HCT116 (cell line): ENCODE results near the gene R3HCC1L. TPM values are rescaled to one million over a fixed set of nuclear protein-coding genes. Genes with fewer than 3 reads are reported as not detected.

Source experiments
- ATAC-seq: fragments of 200-7000 bp; cut with Tn5 transposase; 2 replicates; pipeline ENCODE4 v1.9.1; 2020; ENCODE audit warnings: mild to moderate bottlenecking, moderate library complexity
- BruUV-seq: library from RNA; stranded (reverse); fragments of 400-500 nt; replicated peaks from 2 replicates; lab custom pipeline; 2021; lab: Mats Ljungman, UMichigan
- CTCF ChIA-PET: fragments of 300-600 bp; sonication (Branson Sonifier 250); formaldehyde crosslinking; loops from one replicate; lab custom pipeline; 2021; ENCODE audit warnings: antibody characterized with exemption; lab: Charles Lee
- POLR2A ChIA-PET: fragments of 300-600, 350-600 bp; sonication (Branson Sonifier 250); formaldehyde crosslinking; loops from one replicate; lab custom pipeline; 2021; ENCODE audit warnings: antibody characterized with exemption; lab: Charles Lee
- RAD21 ChIA-PET, 2 experiments: fragments of 300-600 bp; sonication (Branson Sonifier 250); formaldehyde crosslinking; loops; one replicate each; lab custom pipeline; 2023; ENCODE audit warnings: low total read pairs in 2 of 2; ENCODE audit not compliant: uncharacterized antibody in 2 of 2, unreplicated experiment in 2 of 2, low non-redundant PET in 1 of 2; lab: Charles Lee
- DNase-seq: peaks from one replicate; pipeline ENCODE4 v3.0.0-alpha.2; 2010; ENCODE audit warnings: low read depth, low spot score
- H2AFZ ChIP-seq: fragments of 200-600 bp; shearing (Covaris generic), sonication (generic); 2 replicates; pipeline ENCODE4 v1.6.1; 2017; ENCODE audit warnings: low read depth, mixed run types, mixed read lengths, antibody characterized with exemption, low read length; ENCODE audit not compliant: poor library complexity, severe bottlenecking
- H3K27ac ChIP-seq: 2 replicates; pipeline ENCODE4 v1.5.1; 2012; ENCODE audit warnings: low read depth, low read length
- H3K27me3 ChIP-seq: fragments of 200-600 bp; sonication (generic); 2 replicates; pipeline ENCODE4 v1.6.1; 2016; ENCODE audit warnings: mixed run types, low read length, mixed read lengths; ENCODE audit not compliant: insufficient read depth
- H3K36me3 ChIP-seq, 2 experiments: fragments of 200-500 bp in 1 of 2; fragments of 200-600 bp in 1 of 2; sonication (Bioruptor generic) in 1 of 2; sonication (generic) in 1 of 2; 2 replicates each; pipeline versions ENCODE4 v1.5.1 to v1.6.1; 2014 to 2016; ENCODE audit warnings: low read length in 2 of 2, inconsistent platforms in 1 of 2, mixed read lengths in 1 of 2, mixed run types in 1 of 2; ENCODE audit not compliant: insufficient read depth in 2 of 2, control insufficient read depth in 1 of 2
- H3K4me1 ChIP-seq, 2 experiments: fragments of 200-600 bp in 1 of 2; sonication (generic) in 1 of 2; 2 replicates each; pipeline versions ENCODE4 v1.5.1 to v1.6.1; 2012 to 2017; ENCODE audit warnings: low read length in 2 of 2, inconsistent platforms in 1 of 2, mild to moderate bottlenecking in 1 of 2, mixed read lengths in 1 of 2, mixed run types in 1 of 2, moderate library complexity in 1 of 2; ENCODE audit not compliant: insufficient read depth in 2 of 2, control insufficient read depth in 1 of 2
- H3K4me2 ChIP-seq: fragments of 200-600 bp; sonication (generic); 2 replicates; pipeline ENCODE4 v1.6.1; 2017; ENCODE audit warnings: mixed run types, low read length, mixed read lengths
- H3K4me3 ChIP-seq, 2 experiments: fragments of 200-600 bp in 1 of 2; sonication (generic) in 1 of 2; replicated peaks in 1 of 2; 2 replicates each; pipeline ENCODE4 v1.5.1; 2011 to 2016; ENCODE audit warnings: low read length in 2 of 2, control low read depth in 1 of 2, low read depth in 1 of 2, mild to moderate bottlenecking in 1 of 2, mixed read lengths in 1 of 2, mixed run types in 1 of 2
- H3K79me2 ChIP-seq: fragments of 200-600 bp; sonication (generic); 2 replicates; pipeline ENCODE4 v1.6.1; 2017; ENCODE audit warnings: mild to moderate bottlenecking, mixed run types, low read length, moderate library complexity, mixed read lengths; ENCODE audit not compliant: insufficient read depth
- H3K9ac ChIP-seq: fragments of 200-600 bp; sonication (generic); 2 replicates; pipeline ENCODE4 v1.6.1; 2016; ENCODE audit warnings: low read length, mixed read lengths
- H3K9me2 ChIP-seq: fragments of 200-600 bp; sonication (generic), shearing (Covaris generic); 2 replicates; pipeline ENCODE4 v1.6.1; 2017; ENCODE audit warnings: mixed run types, mild to moderate bottlenecking, moderate library complexity; ENCODE audit not compliant: insufficient read depth
- H3K9me3 ChIP-seq, 2 experiments: fragments of 200-500 bp in 1 of 2; fragments of 200-600 bp in 1 of 2; sonication (Bioruptor generic) in 1 of 2; sonication (generic) in 1 of 2; 2 replicates each; pipeline ENCODE4 v1.6.1; 2014 to 2017; ENCODE audit warnings: low read length in 2 of 2, mixed read lengths in 2 of 2, inconsistent platforms in 1 of 2, low read depth in 1 of 2, mild to moderate bottlenecking in 1 of 2, mixed run types in 1 of 2, moderate library complexity in 1 of 2; ENCODE audit not compliant: control insufficient read depth in 1 of 2, insufficient read depth in 1 of 2
- H4K20me1 ChIP-seq: fragments of 200-600 bp; sonication (generic), shearing (Covaris generic); 2 replicates; pipeline ENCODE4 v1.6.1; 2017; ENCODE audit warnings: mixed run types, mild to moderate bottlenecking, moderate library complexity; ENCODE audit not compliant: insufficient read depth
- ATF3 ChIP-seq: IDR thresholded peaks from 2 replicates; pipeline ENCODE4 v1.6.1; 2012
- CEBPB ChIP-seq: IDR thresholded peaks from 2 replicates; pipeline ENCODE4 v1.6.1; 2012; ENCODE audit warnings: low read depth
- EGR1 ChIP-seq: IDR thresholded peaks from 2 replicates; pipeline ENCODE4 v1.6.1; 2012; ENCODE audit warnings: low read depth
- EZH2 ChIP-seq: fragments of 200-600 bp; sonication (generic); IDR thresholded peaks from 2 replicates; pipeline ENCODE4 v1.6.1; 2017; ENCODE audit warnings: antibody characterized with exemption, mixed run types
- EZH2phosphoT487 ChIP-seq: fragments of 200-600 bp; IDR thresholded peaks from 2 replicates; pipeline ENCODE4 v1.6.1; 2018; ENCODE audit warnings: antibody characterized with exemption, borderline replicate concordance
- POLR2A ChIP-seq: IDR thresholded peaks from 2 replicates; pipeline ENCODE4 v1.7.0; 2011; ENCODE audit warnings: borderline replicate concordance; ENCODE audit not compliant: insufficient read depth, insufficient read length; ENCODE audit errors: extremely low read depth
- REST ChIP-seq: IDR thresholded peaks from 2 replicates; pipeline ENCODE4 v1.6.1; 2012; ENCODE audit warnings: low read depth
- SIN3A ChIP-seq: IDR thresholded peaks from 2 replicates; pipeline ENCODE4 v1.6.1; 2012; ENCODE audit warnings: low read depth
- SP1 ChIP-seq: IDR thresholded peaks from 2 replicates; pipeline ENCODE4 v1.6.1; 2012; ENCODE audit warnings: low read depth
- TCF7L2 ChIP-seq: IDR thresholded peaks from 2 replicates; pipeline ENCODE4 v1.7.0; 2011; ENCODE audit warnings: borderline replicate concordance, inconsistent platforms; ENCODE audit not compliant: insufficient read depth, insufficient read length; ENCODE audit errors: extremely low read depth
- YY1 ChIP-seq: IDR thresholded peaks from 2 replicates; pipeline ENCODE4 v1.6.1; 2011; ENCODE audit warnings: low read length, low read depth, moderate library complexity, mild to moderate bottlenecking; ENCODE audit not compliant: insufficient replicate concordance; ENCODE audit errors: extremely low read depth
- ZBTB33 ChIP-seq: IDR thresholded peaks from 2 replicates; pipeline ENCODE4 v1.6.1; 2011; ENCODE audit warnings: mild to moderate bottlenecking, low read length, moderate library complexity; ENCODE audit not compliant: insufficient replicate concordance; ENCODE audit errors: extremely low read depth
- ZFX ChIP-seq: fragments of 450-650 bp; IDR thresholded peaks from 2 replicates; pipeline ENCODE4 v1.6.1; 2017
- ZNF274 ChIP-seq: fragments of 200-500 bp; sonication (Bioruptor generic); IDR thresholded peaks from 2 replicates; pipeline ENCODE4 v1.6.1; 2014; ENCODE audit warnings: mild to moderate bottlenecking, low read depth, low read length, inconsistent platforms
- intact Hi-C: fragments of 100-400 bp; cut with micrococcal nuclease; formaldehyde crosslinking; loops from 2 replicates; pipeline ENCODE4 v1.10.0; 2022
- total RNA-seq: library from RNA; stranded (reverse); gene quantifications from one replicate; pipeline ENCODE4 v1.2.1, GENCODE V29; 2021; ENCODE audit not compliant: unreplicated experiment

Gene R3HCC1L
- total RNA-seq, 1 experiment from 2014 or later = 9.3 TPM

DNA sequence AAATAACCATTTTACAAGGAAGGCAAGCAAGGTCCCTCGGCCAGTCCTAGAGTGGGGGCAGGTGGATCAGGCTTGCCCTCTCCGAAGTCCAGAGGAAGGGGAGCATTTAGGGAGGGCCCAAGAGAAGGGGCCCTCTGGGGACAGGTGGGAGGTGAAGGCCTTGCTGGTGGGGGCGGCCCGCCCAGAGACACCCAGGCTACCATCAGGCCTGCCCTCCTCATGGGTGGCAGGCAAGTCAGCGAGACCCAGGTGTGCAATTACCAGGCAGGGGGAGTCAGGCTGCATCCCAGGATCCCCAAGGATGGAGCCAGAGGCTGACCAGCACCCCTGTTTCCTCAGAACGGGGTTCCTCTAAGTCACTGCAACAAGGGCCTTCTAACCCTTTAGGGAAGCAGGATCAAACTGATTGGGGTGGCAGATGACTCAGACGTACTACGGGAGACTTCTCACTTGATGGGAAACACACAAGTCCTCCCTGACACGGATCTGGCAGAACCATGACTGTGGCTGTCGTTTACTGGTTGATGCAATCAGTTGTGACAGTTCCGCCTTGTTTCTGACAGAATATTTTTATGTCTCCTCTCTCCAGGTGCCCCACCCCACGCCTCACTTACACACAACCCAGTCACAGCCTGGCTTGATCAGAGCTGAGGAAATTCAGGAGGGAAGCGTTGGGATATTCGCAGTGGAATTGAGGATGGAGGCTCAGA lies 125.3 kb downstream of the R3HCC1L start:
- Histone ChIP-seq H3K36me3 (no peaks in the 10 kb centered on the region), H3K9ac (no peak overlapping the region), H3K4me3 (no peak overlapping the region), H3K27me3 (no peaks in the 10 kb centered on the region), H3K79me2 (no peaks in the 10 kb centered on the region), H4K20me1 (no peaks in the 10 kb centered on the region), H3K4me1 (peaks cover 0 to 19% of the 10 kb centered on the region in 2 experiments; a peak in 3 of 4 replicates), H3K4me2 (no peak overlapping the region), H3K9me3 (no peaks in the 10 kb centered on the region), H3K9me2 (no peaks in the 10 kb centered on the region), H3K27ac (no peak overlapping the region), H2AFZ (no peak overlapping the region)
- TF ChIP-seq SIN3A = no peak
- TF ChIP-seq EZH2 = no peak
- TF ChIP-seq EZH2phosphoT487 = no peak
- no peak for TF ChIP-seq TCF7L2
- TF ChIP-seq REST = no peak
- TF ChIP-seq SP1 = no peak
- no peak for TF ChIP-seq YY1
- TF ChIP-seq CEBPB = no peak
- no peak for TF ChIP-seq EGR1
- TF ChIP-seq ZFX = no peak
- no peak for TF ChIP-seq POLR2A
- TF ChIP-seq ATF3 = no peak
- TF ChIP-seq ZNF274 = no peak
- TF ChIP-seq ZBTB33 = no peak
- BruUV-seq = no TSS peak
- DNase-seq (no peak), ATAC-seq (no peak)
- ChIA-PET CTCF (no interaction called here), RAD21 (no interaction called here), POLR2A (no interaction called here)
- intact Hi-C loops = loop anchor here (10.0 kb wide), 1 partner anchor 155 kb away; the partner anchor contains the start of gene PYROXD2
